Hypothalamus (tissue), 51 donors: ENCODE measurements around the gene ST8SIA4.
"Not testable (repeated sequence)": the region's sequence is repeated elsewhere in the genome, so short reads cannot be mapped to it uniquely, and the experiment has no call there.

Experiments used
- DNase-seq, 51 donors: peaks; one replicate each; lab custom pipeline; 2025; lab: John Stamatoyannopoulos, UW

ST8SIA4 gene

GRCh38 chr5:100789694-100790093, 113.4 kb downstream of the ST8SIA4 start:
- no peak for DNase-seq

GRCh38 chr5:100788417-100788816, 114.7 kb downstream of the ST8SIA4 start:
- DNase-seq: no peak

GRCh38 chr5:100787648-100788047, 115.4 kb downstream of the ST8SIA4 start:
- no peak for DNase-seq

GRCh38 chr5:100785536-100785935, 117.5 kb downstream of the ST8SIA4 start:
- not testable (repeated sequence) for DNase-seq

GRCh38 chr5:100780376-100780870, 122.7 kb downstream of the ST8SIA4 start:
- no peak for DNase-seq

- DNase-seq: peak in 1 of 51 donors; percentile 14
Measured at GRCh38 chr5:100779669-100780375, 123.3 kb downstream of the ST8SIA4 start.

GRCh38 chr5:100777680-100778300, 125.3 kb downstream of the ST8SIA4 start:
- DNase-seq: peak in 1 of 51 donors; percentile 28

GRCh38 chr5:100775533-100775855, 127.6 kb downstream of the ST8SIA4 start:
- no peak for DNase-seq

GRCh38 chr5:100772548-100772947, 130.5 kb downstream of the ST8SIA4 start:
- no peak for DNase-seq

- no peak for DNase-seq
Measured at GRCh38 chr5:100772006-100772405, 131.1 kb downstream of the ST8SIA4 start.

- no peak for DNase-seq
Measured at GRCh38 chr5:100771181-100771580, 131.9 kb downstream of the ST8SIA4 start.

GRCh38 chr5:100768221-100768620, 134.9 kb downstream of the ST8SIA4 start:
- no peak for DNase-seq

GRCh38 chr5:100762995-100763394, 140.1 kb downstream of the ST8SIA4 start:
- DNase-seq: no peak

- no peak for DNase-seq
Measured at GRCh38 chr5:100762108-100762507, 141.0 kb downstream of the ST8SIA4 start.

- no peak for DNase-seq
Measured at GRCh38 chr5:100761192-100761591, 141.9 kb downstream of the ST8SIA4 start.

- no peak for DNase-seq
Measured at GRCh38 chr5:100760688-100761087, 142.4 kb downstream of the ST8SIA4 start.

GRCh38 chr5:100758780-100759179, 144.3 kb downstream of the ST8SIA4 start:
- no peak for DNase-seq

GRCh38 chr5:100758306-100758705, 144.8 kb downstream of the ST8SIA4 start:
- no peak for DNase-seq

- no peak for DNase-seq
Measured at GRCh38 chr5:100757618-100758017, 145.5 kb downstream of the ST8SIA4 start.
